Prostate gland (tissue), 2 donors: ENCODE results near the gene IL16.

ENCODE experiments used
- POLR2A ChIP-seq: fragments of 450-650 bp; IDR thresholded peaks from one replicate; pipeline ENCODE4 v1.6.1; 2016; ENCODE audit warnings: antibody characterized with exemption, mild to moderate bottlenecking
- POLR2AphosphoS5 ChIP-seq: sonication (generic); formaldehyde crosslinking; IDR thresholded peaks from one replicate; pipeline ENCODE4 v1.6.1; 2017; ENCODE audit warnings: antibody characterized with exemption
- TF ChIP-seq, protein P1 (sequence below), 4 experiments: fragments of 200-600 bp in 2 of 4; fragments of 450-650 bp in 2 of 4; sonication (generic) in 2 of 4; IDR thresholded peaks; 1 replicate in 3 of 4; 2 replicates in 1 of 4; pipeline ENCODE4 v1.5.1; 2016 to 2019; ENCODE audit warnings: antibody characterized with exemption in 4 of 4, mild to moderate bottlenecking in 2 of 4, moderate library complexity in 2 of 4

DNA sequence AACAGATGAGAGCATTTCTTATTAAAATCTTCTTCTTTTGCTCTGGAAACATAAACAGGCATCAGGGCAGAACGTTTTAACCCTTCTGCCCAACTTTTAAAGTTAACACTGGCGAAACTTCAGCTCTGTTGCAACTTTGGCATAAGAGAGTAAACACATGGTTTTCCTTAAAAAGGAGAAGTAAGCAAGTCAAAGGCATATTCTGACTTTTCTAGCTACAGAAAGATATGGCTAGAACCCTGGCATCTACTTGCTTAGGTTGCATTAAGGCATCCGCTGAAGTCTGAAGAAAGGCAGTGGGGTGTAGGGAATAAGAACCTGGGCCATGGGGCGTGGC lies 13.3 kb upstream of the IL16 start:
- TF ChIP-seq POLR2A (no peak), POLR2AphosphoS5 (no peak)
- TF ChIP-seq, protein P1, sequence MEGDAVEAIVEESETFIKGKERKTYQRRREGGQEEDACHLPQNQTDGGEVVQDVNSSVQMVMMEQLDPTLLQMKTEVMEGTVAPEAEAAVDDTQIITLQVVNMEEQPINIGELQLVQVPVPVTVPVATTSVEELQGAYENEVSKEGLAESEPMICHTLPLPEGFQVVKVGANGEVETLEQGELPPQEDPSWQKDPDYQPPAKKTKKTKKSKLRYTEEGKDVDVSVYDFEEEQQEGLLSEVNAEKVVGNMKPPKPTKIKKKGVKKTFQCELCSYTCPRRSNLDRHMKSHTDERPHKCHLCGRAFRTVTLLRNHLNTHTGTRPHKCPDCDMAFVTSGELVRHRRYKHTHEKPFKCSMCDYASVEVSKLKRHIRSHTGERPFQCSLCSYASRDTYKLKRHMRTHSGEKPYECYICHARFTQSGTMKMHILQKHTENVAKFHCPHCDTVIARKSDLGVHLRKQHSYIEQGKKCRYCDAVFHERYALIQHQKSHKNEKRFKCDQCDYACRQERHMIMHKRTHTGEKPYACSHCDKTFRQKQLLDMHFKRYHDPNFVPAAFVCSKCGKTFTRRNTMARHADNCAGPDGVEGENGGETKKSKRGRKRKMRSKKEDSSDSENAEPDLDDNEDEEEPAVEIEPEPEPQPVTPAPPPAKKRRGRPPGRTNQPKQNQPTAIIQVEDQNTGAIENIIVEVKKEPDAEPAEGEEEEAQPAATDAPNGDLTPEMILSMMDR (IDR thresholded peaks at IDR 0.05): no peak
